Activated naive CD4-positive, alpha-beta T cell (primary cell): ENCODE measurements around the gene TAF10.

ENCODE experiments used
- DNase-seq, 4 experiments: peaks; one replicate each; lab custom pipeline; 2025; lab: John Stamatoyannopoulos, UW

The TAF10 gene

GRCh38 chr11:6640985-6641701, 29.1 kb upstream of the TAF10 start:
- no peak for DNase-seq

GRCh38 chr11:6640036-6640984, 28.3 kb upstream of the TAF10 start:
- DNase-seq: no peak

GRCh38 chr11:6638429-6638828, 26.4 kb upstream of the TAF10 start:
- DNase-seq: no peak

DNA sequence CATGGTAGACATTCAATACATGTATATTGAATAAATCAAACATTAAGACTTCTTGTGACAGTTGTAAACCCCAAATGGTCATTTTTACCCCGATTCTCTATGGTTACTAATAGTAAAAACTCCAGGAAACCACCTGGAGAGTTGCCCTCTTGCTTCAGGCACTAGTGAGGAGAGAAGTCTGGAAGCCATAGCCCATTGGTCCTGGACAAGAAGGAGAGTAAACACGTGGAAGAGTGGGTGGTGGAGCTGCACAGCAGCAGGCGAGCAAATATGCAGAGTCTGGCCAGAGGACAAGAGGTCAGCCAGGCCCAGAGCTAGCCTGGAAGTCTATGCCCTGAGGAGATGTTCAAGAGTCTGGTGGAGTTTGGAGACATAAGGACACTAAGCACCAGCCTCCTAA, 25.9 kb upstream of the TAF10 start:
- DNase-seq: no peak

DNA sequence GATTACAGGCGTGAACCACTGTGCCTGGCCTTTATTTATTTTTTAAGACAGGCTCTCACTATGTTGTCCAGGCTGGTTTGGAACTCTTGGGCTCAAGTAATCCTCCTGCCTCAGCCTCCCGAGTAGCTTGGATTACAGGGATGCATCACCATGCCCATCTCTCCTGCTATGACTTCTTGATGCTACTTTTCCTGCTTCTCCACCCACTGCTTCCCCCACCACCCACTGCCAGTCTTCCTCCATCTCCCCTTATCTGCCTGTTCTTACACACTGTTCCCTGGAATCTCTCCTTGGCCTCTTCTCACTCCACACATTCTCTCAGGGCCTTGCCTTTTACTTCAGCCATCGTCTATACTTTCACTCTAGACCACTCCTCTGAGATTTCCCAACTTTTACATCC, 24.5 kb upstream of the TAF10 start:
- DNase-seq: no peak

GRCh38 chr11:6635082-6635932, 23.3 kb upstream of the TAF10 start:
- DNase-seq: no peak

- DNase-seq: no peak
Observed at GRCh38 chr11:6634534-6634933, 22.5 kb upstream of the TAF10 start.

DNA sequence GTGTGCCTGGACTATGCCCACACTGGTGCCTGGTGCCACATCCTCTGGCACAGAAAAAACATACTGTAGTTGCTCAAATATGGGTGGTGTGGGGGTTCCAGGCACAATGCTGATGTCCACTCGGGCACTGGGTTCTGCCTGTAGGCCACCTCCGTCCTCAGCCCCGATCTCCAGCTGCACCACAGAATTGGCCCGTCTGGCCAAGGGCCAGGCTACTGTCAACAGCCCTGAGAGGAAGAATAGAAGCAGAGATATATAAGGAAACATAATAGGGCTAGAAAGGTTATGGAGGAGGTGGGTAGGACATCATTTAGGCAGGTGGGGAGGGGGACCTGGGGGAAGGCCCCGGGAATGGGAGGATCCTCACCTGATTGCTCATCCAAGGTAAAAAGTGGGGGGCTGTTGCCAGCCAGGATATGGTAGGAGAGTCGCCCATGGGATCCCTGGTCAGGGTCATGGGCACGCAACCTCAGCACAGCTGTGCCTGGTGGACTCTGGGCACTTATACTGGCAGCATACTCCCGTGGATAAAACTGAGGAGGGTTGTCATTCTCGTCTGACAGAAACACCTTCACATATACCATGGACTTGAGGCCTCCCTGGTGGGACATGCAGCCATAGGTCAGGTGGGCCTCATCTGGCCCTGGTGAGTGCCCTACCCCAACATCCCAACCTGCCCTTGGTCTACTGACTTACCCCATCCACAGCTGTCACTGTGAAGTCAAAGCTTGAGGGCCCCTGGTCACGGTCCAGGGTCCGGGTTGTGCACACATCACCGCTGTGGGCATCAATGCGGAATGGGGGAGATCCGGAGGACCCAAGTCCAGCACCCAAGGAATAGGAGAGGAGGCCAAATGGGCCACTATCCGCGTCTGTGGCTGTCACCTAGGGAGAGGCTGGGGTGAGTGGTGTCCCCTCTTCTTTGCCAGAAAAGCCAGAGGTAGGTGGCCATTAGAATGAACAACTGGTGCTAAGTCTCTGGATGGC, 21.7 kb upstream of the TAF10 start:
- no peak for DNase-seq

DNA sequence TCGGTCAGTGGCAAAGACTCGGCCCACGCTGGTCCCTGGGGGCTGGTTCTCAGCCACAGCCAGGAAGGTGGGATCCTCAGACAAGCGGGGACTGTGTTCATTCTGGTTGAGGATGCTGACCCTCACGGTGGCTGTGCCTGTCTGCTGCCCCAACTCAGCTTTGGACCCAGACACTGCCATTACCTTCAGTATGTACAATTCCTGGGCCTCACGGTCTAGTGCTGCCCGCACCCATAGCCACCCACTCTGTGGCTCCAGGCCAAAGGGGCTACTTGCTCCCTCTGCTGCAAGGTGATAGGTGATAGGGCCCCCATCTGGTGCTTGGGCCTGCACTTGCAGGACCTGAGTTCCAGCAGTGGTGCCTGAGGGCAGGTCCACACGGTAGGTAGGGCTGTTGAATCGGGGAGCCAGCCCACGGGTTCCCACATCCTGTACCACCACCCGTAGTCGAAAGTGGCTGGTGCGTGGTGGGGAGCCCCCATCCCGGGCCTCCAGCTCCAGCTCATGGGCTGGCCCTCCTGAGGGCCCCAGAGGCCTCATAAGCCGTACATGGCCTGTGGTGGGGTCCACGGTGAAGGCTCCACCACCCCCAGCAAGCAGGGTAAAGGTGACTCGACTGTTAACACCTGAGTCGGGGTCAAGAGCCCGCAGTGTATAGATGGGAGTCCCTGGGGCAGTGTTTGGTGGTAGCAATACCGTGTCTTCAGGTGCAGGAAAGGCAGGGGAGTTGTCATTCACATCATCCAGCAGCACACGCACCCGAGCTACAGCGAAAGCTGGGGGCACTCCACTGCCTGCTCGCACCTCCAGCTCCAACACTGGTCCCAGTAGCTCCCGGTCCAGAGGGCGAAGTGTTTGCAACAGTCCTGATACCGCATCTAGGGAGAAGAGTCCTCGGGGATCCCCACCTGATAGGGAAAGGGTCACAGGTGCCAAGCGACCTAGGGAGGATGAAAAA, 20.4 kb upstream of the TAF10 start:
- no peak for DNase-seq

GRCh38 chr11:6631361-6631890, 19.4 kb upstream of the TAF10 start:
- no peak for DNase-seq

GRCh38 chr11:6630632-6631291, 18.7 kb upstream of the TAF10 start:
- no peak for DNase-seq

- DNase-seq: no peak
Observed at GRCh38 chr11:6629892-6630631, 18.0 kb upstream of the TAF10 start.

GRCh38 chr11:6629573-6629891, 17.5 kb upstream of the TAF10 start:
- DNase-seq: no peak

GRCh38 chr11:6628526-6628925, 16.5 kb upstream of the TAF10 start:
- no peak for DNase-seq

- DNase-seq: no peak
Observed at GRCh38 chr11:6627762-6628241, 15.8 kb upstream of the TAF10 start.

DNA sequence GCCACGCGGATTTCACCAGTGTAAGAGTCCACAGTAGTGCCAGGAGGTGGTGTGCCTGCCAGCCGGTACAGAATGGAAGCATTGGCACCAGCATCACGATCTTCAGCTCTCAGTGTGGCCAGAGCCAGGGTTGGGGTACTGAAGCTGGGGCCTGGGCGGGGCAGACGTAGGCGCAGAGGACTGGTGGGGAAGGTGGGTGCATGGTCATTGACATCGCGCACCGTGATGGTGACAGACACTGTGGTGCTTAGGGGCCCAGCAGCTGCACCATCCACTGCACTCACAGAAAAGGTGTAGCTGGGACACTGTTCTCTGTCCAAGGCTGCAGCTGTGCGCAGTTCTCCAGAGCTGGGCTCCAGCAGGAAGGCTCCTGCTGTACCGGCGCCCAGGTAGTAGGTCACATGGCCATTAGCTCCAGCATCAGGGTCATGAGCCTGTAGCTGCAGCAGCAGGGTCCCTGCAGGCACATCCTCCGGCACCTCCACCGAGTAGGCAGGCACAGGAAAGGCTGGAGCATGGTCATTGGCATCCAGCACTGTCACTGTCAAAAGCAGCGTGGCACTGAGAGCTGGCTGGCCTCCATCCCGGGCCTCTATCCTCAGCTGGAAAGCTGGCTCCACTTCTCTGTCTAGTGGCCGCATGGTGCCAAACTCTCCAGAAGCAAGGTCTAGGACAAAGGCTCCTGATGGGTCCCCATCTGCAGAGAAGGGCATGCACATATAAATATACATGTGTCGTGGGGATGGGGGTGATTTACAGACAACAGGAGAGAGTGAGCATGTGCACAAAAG, 15.2 kb upstream of the TAF10 start:
- DNase-seq: no peak

DNA sequence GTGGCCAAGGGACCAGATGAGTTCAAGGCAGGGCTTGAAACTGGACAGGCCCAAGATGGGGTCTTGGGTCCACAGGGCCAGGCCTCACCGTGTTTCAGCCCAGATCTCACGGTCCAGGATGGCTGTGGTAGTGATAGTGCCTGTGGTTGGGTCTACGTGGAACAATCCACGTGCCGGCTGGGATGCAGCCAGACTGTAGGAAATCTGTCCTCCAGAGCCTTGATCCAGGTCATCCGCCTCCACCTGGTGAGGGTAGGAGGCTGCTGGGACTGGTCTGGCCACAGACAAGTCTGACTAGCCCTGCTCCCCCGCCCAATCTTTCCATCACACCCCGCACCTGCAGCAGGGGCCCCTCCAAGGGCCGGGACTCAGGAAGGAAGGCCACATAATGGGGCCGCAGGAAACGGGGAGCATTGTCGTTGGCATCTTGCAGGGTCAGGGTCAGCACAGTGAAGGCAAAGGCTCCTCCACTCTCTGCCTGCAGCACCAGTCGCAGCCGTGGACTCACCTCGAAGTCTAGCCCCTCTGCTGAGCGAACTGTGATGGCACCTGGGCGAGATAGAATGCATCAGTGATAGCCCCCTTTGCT, 13.9 kb upstream of the TAF10 start:
- no peak for DNase-seq
